DND-41 (cell line): ENCODE data around the gene SLC34A3.

Source experiments
- ATAC-seq: fragments of 200-7000 bp; cut with Tn5 transposase; 3 replicates; pipeline ENCODE4 v1.9.1; 2021; ENCODE audit warnings: low read depth; ENCODE audit not compliant: insufficient read depth
- DNase-seq: peaks from one replicate; pipeline ENCODE4 v3.0.0-alpha.2; 2020
- H2AFZ ChIP-seq: 2 replicates; pipeline ENCODE4 v1.6.0; 2012; ENCODE audit warnings: low read depth, low read length
- H3K27ac ChIP-seq: 2 replicates; pipeline ENCODE4 v1.5.1; 2012; ENCODE audit warnings: low read length, inconsistent platforms
- H3K27me3 ChIP-seq: fragments of 200-600 bp; sonication (generic); 2 replicates; pipeline ENCODE4 v1.6.0; 2012; ENCODE audit warnings: low read length, mild to moderate bottlenecking, inconsistent platforms; ENCODE audit not compliant: insufficient read depth, poor library complexity
- H3K36me3 ChIP-seq: 2 replicates; pipeline ENCODE4 v1.5.1; 2012; ENCODE audit warnings: low read length, inconsistent platforms; ENCODE audit not compliant: insufficient read depth
- H3K4me1 ChIP-seq: 2 replicates; pipeline ENCODE4 v1.5.1; 2012; ENCODE audit warnings: mild to moderate bottlenecking, low read length; ENCODE audit not compliant: insufficient read depth
- H3K4me2 ChIP-seq: 2 replicates; pipeline ENCODE4 v1.6.0; 2012; ENCODE audit warnings: mild to moderate bottlenecking, moderate library complexity, low read length, inconsistent platforms; ENCODE audit not compliant: insufficient read depth
- H3K4me3 ChIP-seq, 2 experiments: fragments of 200-600 bp in 1 of 2; shearing (Covaris generic) in 1 of 2; 2 replicates each; pipeline ENCODE4 v1.5.1; 2012 to 2016; ENCODE audit warnings: inconsistent platforms in 2 of 2, low read length in 2 of 2, mild to moderate bottlenecking in 2 of 2, low read depth in 1 of 2, moderate library complexity in 1 of 2
- H3K79me2 ChIP-seq: 2 replicates; pipeline ENCODE4 v1.6.0; 2012; ENCODE audit warnings: low read length, inconsistent platforms; ENCODE audit not compliant: insufficient read depth
- H3K9ac ChIP-seq: 2 replicates; pipeline ENCODE4 v1.6.0; 2012; ENCODE audit warnings: low read depth, mild to moderate bottlenecking, inconsistent platforms, low read length, moderate library complexity
- H3K9me3 ChIP-seq: 2 replicates; pipeline ENCODE4 v1.5.1; 2012; ENCODE audit warnings: low read length, moderate library complexity, mild to moderate bottlenecking, inconsistent platforms; ENCODE audit not compliant: insufficient read depth, severe bottlenecking
- H4K20me1 ChIP-seq: 2 replicates; pipeline ENCODE4 v1.6.0; 2012; ENCODE audit warnings: low read length; ENCODE audit not compliant: insufficient read depth
- EZH2 ChIP-seq: IDR thresholded peaks from 3 replicates; pipeline ENCODE4 v1.6.1; 2012; ENCODE audit warnings: borderline replicate concordance, low read depth, mild to moderate bottlenecking, moderate library complexity, low read length, inconsistent platforms; ENCODE audit not compliant: severe bottlenecking
- TF ChIP-seq, protein P1 (sequence below): IDR thresholded peaks from 2 replicates; pipeline ENCODE4 v1.5.1; 2012; ENCODE audit warnings: borderline replicate concordance, low read length, moderate library complexity, mild to moderate bottlenecking; ENCODE audit not compliant: poor library complexity, severe bottlenecking; ENCODE audit errors: extremely low read depth

Gene SLC34A3

DNA sequence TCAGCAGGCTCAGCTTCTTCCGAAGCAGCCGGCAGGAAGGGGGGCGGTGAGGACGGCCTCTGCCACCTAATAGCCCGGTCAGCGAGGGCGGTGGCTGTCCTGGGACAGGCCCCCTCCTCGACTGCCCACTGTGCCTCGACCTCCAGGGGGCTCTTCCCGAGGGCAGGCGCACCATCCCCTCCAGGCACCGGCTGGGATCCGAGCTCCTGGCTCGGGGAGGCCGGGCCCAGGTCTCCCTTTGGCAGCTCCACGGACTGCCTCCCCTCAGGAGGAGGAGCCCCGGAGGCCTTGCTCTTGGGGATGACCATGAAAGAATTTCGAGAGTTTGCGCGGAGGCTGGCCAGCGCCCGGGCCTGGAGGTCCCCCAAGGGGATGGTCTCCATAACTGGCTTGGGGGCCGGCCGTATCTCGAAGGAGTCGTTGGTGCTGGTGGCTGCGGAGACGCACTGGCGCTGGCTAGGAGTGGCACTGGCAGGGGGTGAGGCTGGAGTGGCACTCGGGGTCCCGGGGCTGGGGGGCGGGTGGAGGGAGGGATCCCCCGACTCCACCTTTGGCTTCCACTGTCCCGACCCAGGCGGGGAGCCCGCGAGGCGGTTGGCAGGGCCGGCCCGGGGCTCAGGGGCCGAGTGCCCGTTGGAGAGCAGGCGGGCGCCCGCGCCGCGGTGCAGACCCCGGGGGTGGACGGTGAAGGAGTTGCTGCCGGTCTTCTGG lies 31.1 kb upstream of the SLC34A3 start:
- H3K27ac ChIP-seq: no peak overlapping the region
- ATAC-seq: no peak
- H3K4me2 ChIP-seq: peak overlapping the region; percentile 97
- peaks cover 36% of the 10 kb centered on the region for H4K20me1 ChIP-seq
- no peak for TF ChIP-seq EZH2
- TF ChIP-seq, protein P1, sequence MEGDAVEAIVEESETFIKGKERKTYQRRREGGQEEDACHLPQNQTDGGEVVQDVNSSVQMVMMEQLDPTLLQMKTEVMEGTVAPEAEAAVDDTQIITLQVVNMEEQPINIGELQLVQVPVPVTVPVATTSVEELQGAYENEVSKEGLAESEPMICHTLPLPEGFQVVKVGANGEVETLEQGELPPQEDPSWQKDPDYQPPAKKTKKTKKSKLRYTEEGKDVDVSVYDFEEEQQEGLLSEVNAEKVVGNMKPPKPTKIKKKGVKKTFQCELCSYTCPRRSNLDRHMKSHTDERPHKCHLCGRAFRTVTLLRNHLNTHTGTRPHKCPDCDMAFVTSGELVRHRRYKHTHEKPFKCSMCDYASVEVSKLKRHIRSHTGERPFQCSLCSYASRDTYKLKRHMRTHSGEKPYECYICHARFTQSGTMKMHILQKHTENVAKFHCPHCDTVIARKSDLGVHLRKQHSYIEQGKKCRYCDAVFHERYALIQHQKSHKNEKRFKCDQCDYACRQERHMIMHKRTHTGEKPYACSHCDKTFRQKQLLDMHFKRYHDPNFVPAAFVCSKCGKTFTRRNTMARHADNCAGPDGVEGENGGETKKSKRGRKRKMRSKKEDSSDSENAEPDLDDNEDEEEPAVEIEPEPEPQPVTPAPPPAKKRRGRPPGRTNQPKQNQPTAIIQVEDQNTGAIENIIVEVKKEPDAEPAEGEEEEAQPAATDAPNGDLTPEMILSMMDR: no peak
- H3K9ac ChIP-seq: peak overlapping the region; percentile 45
- no peak for DNase-seq
- peaks cover 39% of the 10 kb centered on the region for H3K79me2 ChIP-seq
- peaks cover 59% of the 10 kb centered on the region for H3K4me1 ChIP-seq
- H2AFZ ChIP-seq: no peak overlapping the region
- no peaks in the 10 kb centered on the region for H3K27me3 ChIP-seq
- peak overlapping the region in 1 of 2 experiments; percentile 44; a peak in 2 of 4 replicates for H3K4me3 ChIP-seq
- no peaks in the 10 kb centered on the region for H3K9me3 ChIP-seq
- H3K36me3 ChIP-seq: peaks cover 10% of the 10 kb centered on the region

DNA sequence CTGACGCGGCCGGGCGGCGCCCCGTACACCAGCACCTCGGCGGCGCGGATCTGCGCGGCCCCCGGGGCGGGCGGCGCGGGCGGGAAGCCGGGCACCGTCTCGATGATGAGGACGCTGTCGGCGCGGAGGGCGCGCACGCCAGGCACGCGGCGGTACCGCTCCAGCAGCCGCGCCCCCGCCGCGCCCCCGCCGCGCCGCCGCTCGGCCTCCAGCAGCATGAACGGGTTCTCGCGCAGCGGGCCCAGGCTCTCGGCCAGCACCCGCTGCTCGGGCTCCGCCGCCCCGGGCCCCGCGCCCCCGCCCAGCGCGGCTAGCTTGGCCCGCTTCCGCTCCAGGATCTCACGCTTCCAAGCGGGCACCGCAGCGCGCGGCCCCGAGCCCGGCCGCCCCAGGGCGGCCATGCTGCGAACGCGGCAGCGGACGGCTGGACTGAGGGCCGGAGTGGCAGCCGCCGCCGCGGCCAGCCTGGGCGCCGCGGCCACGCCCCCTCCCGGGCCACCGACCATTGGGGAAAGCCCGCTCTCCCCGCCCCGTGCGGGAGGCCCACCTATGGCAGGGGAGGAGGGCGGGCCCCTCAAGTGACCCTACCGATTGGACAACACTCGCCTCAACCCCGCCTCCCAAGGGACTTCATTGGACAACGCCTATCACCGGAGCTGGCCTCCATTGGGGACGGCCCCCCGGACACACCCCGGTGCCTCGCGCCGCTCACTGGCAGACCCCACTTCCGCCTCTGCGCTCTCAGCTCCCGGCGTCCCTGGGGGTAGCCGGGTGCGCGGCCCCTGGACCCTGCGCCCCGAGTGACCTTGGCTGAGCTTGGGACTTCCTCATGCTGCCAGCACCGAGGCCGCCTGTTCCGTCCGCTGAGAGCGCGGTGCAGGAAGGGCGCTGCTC lies 30.1 kb upstream of the SLC34A3 start, which contains the start of gene TPRN:
TPRN (minus strand) TSS at position 431 of the 894 bp plus-strand sequence; CDS start at position 401, 30 bp downstream.
- Histone ChIP-seq H3K79me2 (peaks cover 48% of the 10 kb centered on the region), H2AFZ (peak within 1 kb of the TSS; percentile 87)
- TF ChIP-seq, protein P1: no peak
- no peak for TF ChIP-seq EZH2

DNA sequence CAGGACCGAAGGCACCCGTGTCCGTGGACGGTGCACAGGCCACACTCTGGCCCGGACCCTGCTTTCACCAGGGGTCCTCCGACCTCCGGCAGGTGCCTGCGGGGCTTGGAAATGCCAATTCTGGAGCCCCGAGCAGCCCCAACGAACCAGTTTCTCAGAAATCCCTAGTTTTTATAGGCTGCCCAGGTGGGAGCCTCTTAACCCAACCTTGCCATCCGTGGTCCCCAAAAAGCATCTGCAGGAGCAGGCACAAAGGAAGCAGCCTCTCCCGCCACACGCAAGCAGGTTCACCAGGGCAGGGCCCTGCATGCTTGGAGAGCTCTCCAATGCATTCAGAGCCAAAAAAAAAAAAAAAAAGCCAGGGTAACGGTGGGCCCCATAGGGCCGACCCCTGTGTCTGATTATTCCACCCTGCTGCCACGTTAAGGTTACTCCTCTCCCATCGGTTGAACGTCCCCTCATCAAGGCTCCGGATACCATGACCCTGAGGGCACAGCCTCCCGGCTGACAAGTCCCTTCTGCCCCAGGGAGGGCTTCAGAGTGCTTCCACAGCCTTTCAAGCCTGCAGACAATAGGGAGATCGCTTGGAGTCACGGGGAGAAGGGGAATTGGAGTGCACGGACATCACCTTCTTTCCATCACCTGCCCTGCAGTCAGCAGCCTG lies 29.4 kb upstream of the SLC34A3 start:
- Histone ChIP-seq H3K9ac (peak overlapping the region; percentile 77), H4K20me1 (peaks cover 42% of the 10 kb centered on the region), H2AFZ (peak overlapping the region; percentile 87), H3K9me3 (no peaks in the 10 kb centered on the region), H3K4me2 (peak overlapping the region; percentile 97), H3K79me2 (peaks cover 55% of the 10 kb centered on the region), H3K27me3 (no peaks in the 10 kb centered on the region), H3K36me3 (peaks cover 17% of the 10 kb centered on the region), H3K27ac (peak overlapping the region; percentile 89), H3K4me1 (peaks cover 68% of the 10 kb centered on the region), H3K4me3 (peak overlapping the region; percentile 43 to 94)
- TF ChIP-seq, protein P1: no peak
- TF ChIP-seq EZH2: no peak
- DNase-seq (no peak), ATAC-seq (no peak)

More for the DNA sequence above, 30.1 kb upstream of the SLC34A3 start, which contains the start of gene TPRN:
- Histone ChIP-seq H3K9ac (peak within 1 kb of the TSS; percentile 77), H3K4me3 (peak within 1 kb of the TSS; percentile 43 to 94), H3K27me3 (no peaks in the 10 kb centered on the region), H4K20me1 (peaks cover 42% of the 10 kb centered on the region), H3K36me3 (peaks cover 11% of the 10 kb centered on the region), H3K4me2 (peak within 1 kb of the TSS; percentile 97), H3K4me1 (peaks cover 64% of the 10 kb centered on the region), H3K27ac (peak within 1 kb of the TSS; percentile 89), H3K9me3 (no peaks in the 10 kb centered on the region)
- DNase-seq (peak; percentile 99), ATAC-seq (peak; percentile 95)
